ENCODE results near the gene BRI3. TPM values are rescaled to one million over a fixed set of nuclear protein-coding genes. Genes with fewer than 3 reads are reported as not detected.

The BRI3 gene
- total RNA-seq, 1 experiment from 2014 or later: 102 TPM

GRCh38 chr7:98278408-98278807, 3.1 kb upstream of the BRI3 start (continued):
- no peak for TF ChIP-seq REST (IDR thresholded peaks at IDR 0.05; ENCODE audit: low read depth)
- no peak for TF ChIP-seq SIN3A (IDR thresholded peaks at IDR 0.05; ENCODE audit: low read depth)
- TF ChIP-seq SP1 (IDR thresholded peaks at IDR 0.05; ENCODE audit: low read depth): no peak
- no peak for TF ChIP-seq EGR1 (IDR thresholded peaks at IDR 0.05; ENCODE audit: low read depth)

- H3K79me2 ChIP-seq (ENCODE audit: insufficient read depth, low read length): peaks cover 21% of the 10 kb centered on the region
- H3K27ac ChIP-seq (ENCODE audit: low read depth, low read length): no peak overlapping the region
- no peaks in the 10 kb centered on the region for H3K36me3 ChIP-seq (ENCODE audit: control insufficient read depth in 1 of 2, insufficient read depth in 2 of 2, low read length in 2 of 2)
- no peak overlapping the region for H2AFZ ChIP-seq (ENCODE audit: low read depth, low read length, poor library complexity, severe bottlenecking)
- no peaks in the 10 kb centered on the region for H4K20me1 ChIP-seq (ENCODE audit: insufficient read depth)
- peaks cover 16 to 38% of the 10 kb centered on the region in 2 experiments for H3K4me1 ChIP-seq (ENCODE audit: control insufficient read depth in 1 of 2, insufficient read depth in 2 of 2, low read length in 2 of 2)
- DNase-seq (ENCODE audit: low read depth, low spot score) (no peak), ATAC-seq (no peak)
- no peak overlapping the region for H3K4me2 ChIP-seq (ENCODE audit: low read length)
- CTCF ChIA-PET: no interaction called here
- no peak overlapping the region for H3K4me3 ChIP-seq (replicated peaks in 1 of 2; ENCODE audit: low read depth in 1 of 2, low read length in 2 of 2)
- BruUV-seq (replicated peaks): no TSS peak
- no peaks in the 10 kb centered on the region for H3K27me3 ChIP-seq (ENCODE audit: insufficient read depth, low read length)
- H3K9ac ChIP-seq (ENCODE audit: low read length): no peak overlapping the region
- H3K9me2 ChIP-seq (ENCODE audit: insufficient read depth): no peaks in the 10 kb centered on the region
- TF ChIP-seq YY1 (IDR thresholded peaks at IDR 0.05; ENCODE audit: extremely low read depth, insufficient replicate concordance, low read depth, low read length) (no peak), FOSL1 (IDR thresholded peaks at IDR 0.05; ENCODE audit: low read depth) (no peak), JUND (IDR thresholded peaks at IDR 0.05) (no peak), TCF7L2 (IDR thresholded peaks at IDR 0.05; ENCODE audit: borderline replicate concordance, extremely low read depth, insufficient read depth, insufficient read length) (no peak), SP1 (IDR thresholded peaks at IDR 0.05; ENCODE audit: low read depth) (no peak), ZNF274 (IDR thresholded peaks at IDR 0.05; ENCODE audit: low read depth, low read length) (no peak), EZH2 (IDR thresholded peaks at IDR 0.05) (no peak), ELF1 (IDR thresholded peaks at IDR 0.05; ENCODE audit: borderline replicate concordance, low read depth) (no peak), SRF (IDR thresholded peaks at IDR 0.05; ENCODE audit: low read depth) (no peak), ATF3 (IDR thresholded peaks at IDR 0.05) (no peak), CEBPB (IDR thresholded peaks at IDR 0.05; ENCODE audit: low read depth) (no peak), REST (IDR thresholded peaks at IDR 0.05; ENCODE audit: low read depth) (no peak), POLR2A (IDR thresholded peaks at IDR 0.05; ENCODE audit: borderline replicate concordance, extremely low read depth, insufficient read depth, insufficient read length) (no peak), MAX (IDR thresholded peaks at IDR 0.05) (no peak), RAD21 (IDR thresholded peaks at IDR 0.05; ENCODE audit: low read depth) (no peak), CBX3 (IDR thresholded peaks at IDR 0.05; ENCODE audit: low read depth) (no peak), ZFX (IDR thresholded peaks at IDR 0.05) (no peak), POLR2AphosphoS5 (IDR thresholded peaks at IDR 0.05; ENCODE audit: low read depth, low read length) (no peak)
- no peaks in the 10 kb centered on the region for H3K9me3 ChIP-seq (ENCODE audit: control insufficient read depth in 1 of 2, insufficient read depth in 1 of 2, low read depth in 1 of 2, low read length in 2 of 2)
- POLR2A ChIA-PET: no interaction called here
- RAD21 ChIA-PET (ENCODE audit: low non-redundant PET in 1 of 2, low total read pairs in 2 of 2, uncharacterized antibody in 2 of 2, unreplicated experiment in 2 of 2): no interaction called here
- intact Hi-C loops (cut with micrococcal nuclease): no loop called here
Measured at GRCh38 chr7:98278936-98279335, 2.5 kb upstream of the BRI3 start.

All from HCT116 (cell line).